ENCODE results near the gene SCUBE3.

SCUBE3 gene

DNA sequence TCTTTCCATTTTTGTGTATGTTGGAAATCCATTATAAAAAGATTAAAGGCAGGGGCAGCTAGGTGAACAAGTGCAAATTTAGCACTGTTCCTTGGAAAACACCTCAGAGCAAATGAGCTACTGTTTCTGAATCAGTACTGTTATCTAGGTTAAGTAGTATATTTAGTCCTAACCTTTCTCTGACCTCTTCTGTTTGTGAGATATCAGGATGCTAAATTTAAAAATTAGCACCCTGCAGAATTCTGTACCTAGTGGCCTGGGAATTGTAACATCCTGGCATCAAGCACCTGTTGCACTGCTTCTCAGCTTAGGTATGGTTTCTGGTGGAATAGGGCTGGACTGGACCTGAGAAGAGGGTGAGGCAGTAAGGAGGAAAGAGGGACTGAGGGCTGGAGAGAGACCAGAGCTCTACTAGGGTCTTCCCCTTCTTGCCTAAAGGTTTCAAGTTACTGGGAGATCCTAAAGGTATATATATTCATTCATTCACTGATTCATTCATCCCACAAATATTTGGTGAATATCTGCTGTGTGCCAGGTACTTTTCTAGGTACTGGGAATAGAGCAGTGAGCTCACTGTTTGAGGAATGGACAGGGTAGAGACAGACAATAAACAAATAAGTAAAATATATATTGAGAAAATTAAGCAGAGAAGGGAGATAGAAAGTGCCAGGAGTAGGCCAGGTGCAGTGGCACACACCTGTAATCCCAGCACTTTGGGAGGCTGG lies 51.0 kb downstream of the SCUBE3 start:
- in situ Hi-C loops (cut with MboI; ENCODE audit: low sequenced_read_pairs), result no loop called here

DNA sequence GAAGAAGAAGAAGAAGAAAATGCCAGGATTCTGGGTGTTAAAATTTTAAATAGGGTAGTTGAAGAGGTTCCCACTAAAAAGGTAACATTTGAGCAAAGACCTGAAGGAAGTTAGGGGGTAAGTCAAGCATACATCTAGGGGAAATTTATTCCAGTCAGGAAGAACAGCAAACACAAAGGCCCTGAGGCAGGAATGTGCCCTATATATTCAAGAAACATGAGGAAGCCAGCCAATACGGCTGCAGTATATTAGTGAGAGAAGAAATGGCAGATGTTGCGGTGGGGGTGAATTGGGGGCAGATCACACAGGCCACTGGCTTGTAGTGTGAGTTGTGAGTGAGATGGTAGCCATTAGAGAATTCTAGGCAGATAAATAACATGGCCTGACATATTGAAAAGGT lies 51.8 kb downstream of the SCUBE3 start:
- in situ Hi-C loops (cut with MboI; ENCODE audit: low sequenced_read_pairs), result no loop called here

- in situ Hi-C loops (cut with MboI; ENCODE audit: low sequenced_read_pairs), result no loop called here
Measured at GRCh38 chr6:35267446-35267845, 53.7 kb downstream of the SCUBE3 start.

GRCh38 chr6:35267897-35268296 lies 54.1 kb downstream of the SCUBE3 start:
- in situ Hi-C loops (cut with MboI; ENCODE audit: low sequenced_read_pairs), result no loop called here

GRCh38 chr6:35272005-35272404 lies 58.2 kb downstream of the SCUBE3 start:
- in situ Hi-C loops (cut with MboI; ENCODE audit: low sequenced_read_pairs), result no loop called here

DNA sequence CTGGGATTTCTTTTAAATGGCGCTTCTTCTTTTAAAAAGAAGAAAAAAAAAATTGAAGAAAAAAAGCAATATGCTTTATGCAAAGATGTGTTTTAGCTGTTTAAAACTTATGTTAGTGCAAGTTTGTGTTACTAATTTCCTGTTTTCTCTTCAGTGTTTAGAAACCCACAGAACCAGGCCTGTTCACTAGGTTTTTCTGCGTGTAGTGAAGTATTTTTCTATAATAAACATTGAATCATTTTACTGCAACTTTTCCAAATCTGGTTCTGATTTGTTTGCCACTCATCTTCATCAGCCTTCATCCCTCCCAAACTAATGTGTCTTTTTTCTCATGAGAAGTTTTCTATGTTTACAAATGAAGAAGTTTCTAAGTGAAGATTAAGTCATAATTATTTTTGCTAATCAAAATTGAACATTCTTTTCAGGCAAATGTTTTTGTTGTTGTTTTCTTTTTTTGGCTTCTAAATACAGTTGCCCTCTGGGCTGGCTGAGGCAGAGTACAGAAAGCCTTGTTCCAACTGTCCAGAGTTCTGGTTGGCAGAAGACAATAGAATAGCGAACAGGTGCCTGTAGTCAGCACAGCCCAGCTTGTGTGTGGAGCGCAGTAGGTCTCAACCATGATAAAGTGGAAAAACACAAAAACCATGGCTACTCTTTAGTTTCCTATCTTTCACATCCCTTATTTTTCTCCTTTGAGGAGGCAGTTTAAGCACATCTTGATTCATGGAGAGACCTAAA lies 60.2 kb downstream of the SCUBE3 start:
- in situ Hi-C loops (cut with MboI; ENCODE audit: low sequenced_read_pairs), result no loop called here

DNA sequence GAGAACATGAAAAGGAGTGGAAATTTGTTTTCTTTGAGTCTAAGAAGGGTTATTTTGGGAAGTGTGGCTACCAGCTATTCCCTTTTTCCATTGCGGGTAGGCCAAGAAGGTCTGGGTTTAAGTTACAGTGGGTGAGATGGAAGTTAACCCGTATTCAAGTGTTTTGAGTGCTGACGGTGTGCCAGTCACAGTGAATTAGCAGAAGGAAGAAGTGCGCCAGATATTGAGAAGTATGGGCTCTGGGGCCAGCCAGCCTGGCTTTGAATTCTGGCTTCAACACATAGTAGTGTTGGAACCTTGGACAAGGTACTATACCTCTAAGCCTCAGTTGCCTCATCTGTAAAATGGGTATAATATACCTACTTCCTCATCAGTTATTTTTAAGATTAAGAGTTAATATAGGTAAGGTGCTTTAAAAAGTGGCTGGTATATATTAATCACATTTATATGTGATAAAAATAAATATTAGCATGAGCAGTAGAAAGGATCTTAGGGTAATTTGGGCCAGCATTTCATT lies 62.0 kb downstream of the SCUBE3 start:
- in situ Hi-C loops (cut with MboI; ENCODE audit: low sequenced_read_pairs), result no loop called here

DNA sequence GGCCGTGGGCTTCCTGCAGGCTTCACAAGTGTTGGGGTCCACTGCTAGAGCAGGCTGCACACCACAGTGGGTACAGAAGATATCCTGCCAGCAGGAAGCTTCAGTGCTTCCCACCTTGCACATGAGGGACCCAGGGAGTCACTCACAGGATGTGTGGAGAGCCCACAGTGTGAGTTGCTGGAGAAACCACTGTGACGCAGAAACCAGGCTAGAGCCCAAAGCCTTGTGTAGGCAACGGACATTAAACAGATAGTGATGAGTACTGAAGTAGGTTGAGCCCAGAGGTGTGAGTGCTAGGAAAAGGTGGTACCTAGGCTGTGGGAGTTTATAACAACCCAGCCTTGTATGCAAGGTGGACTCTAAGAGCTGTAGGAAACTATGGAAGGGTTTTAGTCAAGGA lies 65.0 kb downstream of the SCUBE3 start:
- in situ Hi-C loops (cut with MboI; ENCODE audit: low sequenced_read_pairs), result no loop called here

DNA sequence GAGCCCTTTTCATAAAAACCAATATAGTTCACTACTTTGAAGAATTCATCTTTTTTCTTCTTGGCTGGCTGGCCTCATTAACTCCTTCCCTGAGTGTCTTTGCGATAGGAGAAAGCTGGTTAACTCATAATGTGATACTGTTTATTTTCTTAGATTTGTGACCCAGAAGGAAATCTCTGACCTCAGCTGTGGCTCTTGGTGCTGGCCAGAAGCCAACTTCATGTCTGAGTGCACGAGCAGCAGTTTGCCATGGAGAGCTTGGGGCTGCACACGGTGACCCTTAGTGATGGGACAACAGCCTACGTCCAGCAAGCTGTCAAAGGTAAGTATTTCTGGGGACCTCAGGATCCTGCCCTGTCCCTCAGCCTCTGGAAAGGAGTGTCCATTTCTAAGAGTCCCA lies 67.1 kb downstream of the SCUBE3 start:
- in situ Hi-C loops (cut with MboI; ENCODE audit: low sequenced_read_pairs), result no loop called here

DNA sequence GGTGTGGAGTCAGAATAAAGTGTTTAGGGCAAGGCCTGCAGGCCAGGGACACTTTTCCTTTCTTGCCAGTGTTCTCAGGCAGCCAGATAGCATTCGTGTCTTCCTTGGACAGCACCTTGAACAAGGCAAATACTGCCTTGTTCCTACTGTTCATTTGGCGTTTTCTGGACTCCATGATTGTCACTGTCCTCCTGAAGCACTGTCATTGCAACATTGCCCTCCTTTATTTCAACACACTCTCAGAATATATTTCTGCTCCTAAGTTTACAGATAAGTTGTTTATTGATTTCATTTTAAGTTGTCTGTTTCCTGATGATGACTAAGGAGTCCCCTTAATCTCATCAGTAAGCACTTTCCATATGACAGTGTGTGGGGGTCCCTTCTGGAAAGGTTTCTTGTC lies 68.7 kb downstream of the SCUBE3 start:
- in situ Hi-C loops (cut with MboI; ENCODE audit: low sequenced_read_pairs), result no loop called here

- in situ Hi-C loops (cut with MboI; ENCODE audit: low sequenced_read_pairs), result no loop called here
Measured at GRCh38 chr6:35283361-35283760, 69.6 kb downstream of the SCUBE3 start.

GRCh38 chr6:35287671-35288396 lies 74.1 kb downstream of the SCUBE3 start:
- in situ Hi-C loops (cut with MboI; ENCODE audit: low sequenced_read_pairs), result no loop called here

DNA sequence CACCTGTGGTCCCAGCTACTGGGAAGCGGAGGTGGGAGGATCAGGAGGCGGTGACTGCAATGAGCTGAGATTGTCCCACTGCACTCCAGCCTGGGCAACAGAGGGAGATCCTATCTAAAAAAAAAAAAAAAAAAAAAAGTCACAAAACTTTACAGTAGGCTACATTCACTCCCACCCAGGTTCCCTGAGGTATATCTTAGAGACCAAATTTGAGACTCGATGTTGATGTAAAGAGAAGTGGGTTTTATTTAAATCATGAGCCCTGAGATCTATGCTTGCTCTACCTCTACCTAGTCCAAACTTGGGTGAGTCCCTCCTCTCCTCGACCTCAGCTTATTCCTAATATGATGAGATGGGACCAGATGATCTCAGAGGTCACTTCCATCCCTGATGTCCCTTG lies 75.1 kb downstream of the SCUBE3 start:
- in situ Hi-C loops (cut with MboI; ENCODE audit: low sequenced_read_pairs), result no loop called here

- in situ Hi-C loops (cut with MboI; ENCODE audit: low sequenced_read_pairs), result loop anchor here (10.0 kb wide), 1 partner anchor 443 kb away; the partner anchor contains the start of gene ARMC12
Measured at GRCh38 chr6:35291491-35291890, 77.7 kb downstream of the SCUBE3 start.

DNA sequence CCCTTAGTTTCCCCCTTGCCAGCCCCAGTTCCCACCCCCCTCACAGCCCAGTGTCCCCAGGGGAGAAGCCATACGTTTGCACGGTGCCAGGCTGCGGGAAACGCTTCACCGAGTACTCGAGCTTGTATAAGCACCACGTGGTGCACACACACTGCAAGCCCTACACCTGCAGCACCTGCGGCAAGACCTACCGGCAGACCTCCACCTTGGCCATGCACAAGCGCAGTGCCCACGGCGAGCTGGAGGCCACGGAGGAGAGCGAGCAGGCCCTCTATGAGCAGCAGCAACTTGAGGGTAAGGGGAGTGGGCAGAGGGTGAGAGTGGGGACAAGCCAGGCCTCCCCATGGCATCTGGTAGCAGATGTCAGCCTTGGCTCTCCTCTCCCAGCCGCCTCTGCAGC lies 78.7 kb downstream of the SCUBE3 start:
- in situ Hi-C loops (cut with MboI; ENCODE audit: low sequenced_read_pairs), result loop anchor here (10.0 kb wide), 1 partner anchor 442 kb away; the partner anchor contains the start of gene ARMC12

DNA sequence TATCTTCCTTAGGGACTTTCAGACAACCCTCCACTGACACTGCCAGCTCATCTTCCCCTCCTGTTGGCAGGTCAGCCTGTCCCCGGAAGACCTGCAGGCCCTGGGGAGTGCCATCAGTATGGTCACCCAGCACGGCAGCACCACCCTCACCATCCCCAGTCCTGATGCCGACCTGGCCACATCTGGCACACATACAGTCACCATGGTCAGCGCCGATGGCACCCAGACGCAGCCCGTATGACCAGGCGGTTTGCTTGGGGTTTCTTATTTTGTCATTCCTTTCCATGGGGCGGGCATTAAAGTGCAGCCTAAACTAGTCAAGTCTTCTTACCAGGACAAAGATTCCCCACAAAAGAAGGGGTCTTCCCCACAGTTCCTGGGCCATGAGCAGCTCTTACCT lies 79.9 kb downstream of the SCUBE3 start:
- in situ Hi-C loops (cut with MboI; ENCODE audit: low sequenced_read_pairs), result loop anchor here (10.0 kb wide), 1 partner anchor 441 kb away; the partner anchor contains the start of gene ARMC12

- in situ Hi-C loops (cut with MboI; ENCODE audit: low sequenced_read_pairs), result loop anchor here (10.0 kb wide), 1 partner anchor 440 kb away; the partner anchor contains the start of gene ARMC12
Measured at GRCh38 chr6:35294308-35294945, 80.7 kb downstream of the SCUBE3 start.

DNA sequence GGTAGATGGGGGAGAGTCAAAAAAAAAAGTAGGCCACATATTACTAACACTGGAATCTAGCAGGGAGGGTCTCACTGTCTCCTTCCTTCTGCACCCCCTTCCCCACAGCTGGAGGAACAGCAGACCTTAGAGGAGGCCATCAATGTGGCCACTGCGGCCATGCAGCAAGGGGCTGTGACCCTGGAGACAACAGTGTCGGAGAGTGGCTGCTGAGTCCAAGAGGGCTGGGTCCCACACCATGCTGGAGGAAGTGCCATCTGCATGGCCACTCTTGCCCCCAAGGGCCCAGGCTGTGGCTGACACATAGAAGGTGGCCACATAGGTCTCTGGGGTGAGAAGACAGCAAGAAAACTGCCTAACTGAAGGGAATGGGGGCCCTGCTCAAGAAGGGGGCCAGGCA lies 81.3 kb downstream of the SCUBE3 start:
- in situ Hi-C loops (cut with MboI; ENCODE audit: low sequenced_read_pairs), result loop anchor here (10.0 kb wide), 1 partner anchor 440 kb away; the partner anchor contains the start of gene ARMC12

DNA sequence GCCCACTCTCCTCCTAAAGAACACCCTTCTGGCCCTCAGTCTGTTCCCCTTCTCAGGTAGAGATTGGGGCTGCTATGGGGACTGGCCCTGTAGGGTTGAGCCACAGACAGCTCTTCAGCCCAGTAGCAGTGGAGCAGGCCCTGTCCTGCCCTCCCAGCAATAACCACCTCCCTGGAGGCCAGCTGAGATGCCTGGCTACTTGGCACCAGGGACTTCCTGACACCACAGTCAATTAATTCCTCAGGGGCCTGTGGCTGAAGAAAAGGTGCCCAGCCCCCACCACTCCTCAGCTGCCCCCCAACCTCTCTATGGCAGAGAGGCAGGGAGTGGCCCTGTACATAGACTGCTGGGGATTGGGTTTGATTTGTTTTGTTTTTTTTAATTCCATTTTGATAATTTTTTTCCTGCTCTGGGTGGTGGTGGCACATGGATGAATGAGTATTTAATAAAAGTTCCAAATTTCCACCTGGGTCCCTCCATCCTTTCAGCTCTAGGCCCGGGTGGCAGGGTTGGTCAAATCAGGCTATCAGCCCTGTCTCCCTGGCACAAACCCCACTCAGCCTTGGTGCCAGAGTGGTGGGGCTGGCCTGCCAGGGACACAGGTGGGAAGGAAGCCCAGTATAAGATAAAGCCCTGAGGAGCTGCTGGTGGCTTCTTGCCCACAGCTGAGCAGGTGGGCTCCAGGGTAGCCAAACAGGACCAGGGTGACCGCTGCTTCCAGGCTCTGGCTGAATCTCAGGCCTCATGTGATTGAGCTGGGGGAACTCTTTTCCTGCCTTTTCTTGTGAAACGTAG lies 82.0 kb downstream of the SCUBE3 start:
- in situ Hi-C loops (cut with MboI; ENCODE audit: low sequenced_read_pairs), result loop anchor here (10.0 kb wide), 1 partner anchor 439 kb away; the partner anchor contains the start of gene ARMC12
